ENCODE results near the gene DNAJB12.

DNA sequence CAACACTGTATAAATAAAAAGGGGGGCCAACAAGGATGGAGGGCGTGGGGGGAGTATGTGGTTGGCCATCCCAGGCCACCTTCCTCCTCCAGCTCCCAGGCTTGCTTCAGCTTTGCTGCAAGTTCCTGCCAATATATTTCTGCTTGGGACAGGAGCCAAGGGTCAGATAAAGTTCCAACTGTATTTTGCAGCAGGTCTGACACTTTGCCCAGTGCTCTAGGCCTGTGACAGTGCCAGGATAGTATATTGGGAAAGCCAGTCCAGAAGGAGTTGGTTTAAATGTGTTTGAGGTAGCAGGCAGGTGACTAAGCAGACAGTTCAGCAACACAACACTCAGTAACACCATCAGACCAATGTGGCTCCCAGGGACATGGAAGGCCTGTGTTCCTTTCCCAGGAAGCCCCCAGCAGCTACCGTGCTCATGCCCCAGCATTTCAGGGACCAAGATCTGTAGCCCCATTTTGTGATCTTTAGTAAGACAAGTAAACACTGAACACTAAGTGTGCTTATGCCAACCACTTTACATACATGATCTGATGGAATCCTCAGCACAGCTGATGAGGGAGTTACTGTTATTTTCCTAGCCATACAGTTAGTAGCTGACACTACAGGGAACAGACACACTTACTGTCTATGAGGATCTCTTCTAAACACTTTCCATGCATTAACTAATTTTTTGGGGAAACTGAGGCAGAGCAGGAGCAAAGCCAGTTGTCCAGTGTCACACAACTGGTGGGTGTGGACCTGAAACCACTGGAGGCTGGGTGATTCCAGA is 38.9 kb downstream of the DNAJB12 start:
- no peak for TF ChIP-seq EZH2 (IDR thresholded peaks at IDR 0.05; ENCODE audit: borderline replicate concordance, low read depth, low read length, severe bottlenecking)
- TF ChIP-seq, protein P1, sequence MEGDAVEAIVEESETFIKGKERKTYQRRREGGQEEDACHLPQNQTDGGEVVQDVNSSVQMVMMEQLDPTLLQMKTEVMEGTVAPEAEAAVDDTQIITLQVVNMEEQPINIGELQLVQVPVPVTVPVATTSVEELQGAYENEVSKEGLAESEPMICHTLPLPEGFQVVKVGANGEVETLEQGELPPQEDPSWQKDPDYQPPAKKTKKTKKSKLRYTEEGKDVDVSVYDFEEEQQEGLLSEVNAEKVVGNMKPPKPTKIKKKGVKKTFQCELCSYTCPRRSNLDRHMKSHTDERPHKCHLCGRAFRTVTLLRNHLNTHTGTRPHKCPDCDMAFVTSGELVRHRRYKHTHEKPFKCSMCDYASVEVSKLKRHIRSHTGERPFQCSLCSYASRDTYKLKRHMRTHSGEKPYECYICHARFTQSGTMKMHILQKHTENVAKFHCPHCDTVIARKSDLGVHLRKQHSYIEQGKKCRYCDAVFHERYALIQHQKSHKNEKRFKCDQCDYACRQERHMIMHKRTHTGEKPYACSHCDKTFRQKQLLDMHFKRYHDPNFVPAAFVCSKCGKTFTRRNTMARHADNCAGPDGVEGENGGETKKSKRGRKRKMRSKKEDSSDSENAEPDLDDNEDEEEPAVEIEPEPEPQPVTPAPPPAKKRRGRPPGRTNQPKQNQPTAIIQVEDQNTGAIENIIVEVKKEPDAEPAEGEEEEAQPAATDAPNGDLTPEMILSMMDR (IDR thresholded peaks at IDR 0.05; ENCODE audit: borderline replicate concordance, extremely low read depth, low read length, poor library complexity, severe bottlenecking), result no peak
